HS-27A (cell line): ENCODE results near the gene FBXO41.

ENCODE experiments used
- DNase-seq: peaks from one replicate; pipeline ENCODE4 v3.0.0-alpha.2; 2012; ENCODE audit warnings: low read depth, missing footprints

FBXO41 gene, protein sequence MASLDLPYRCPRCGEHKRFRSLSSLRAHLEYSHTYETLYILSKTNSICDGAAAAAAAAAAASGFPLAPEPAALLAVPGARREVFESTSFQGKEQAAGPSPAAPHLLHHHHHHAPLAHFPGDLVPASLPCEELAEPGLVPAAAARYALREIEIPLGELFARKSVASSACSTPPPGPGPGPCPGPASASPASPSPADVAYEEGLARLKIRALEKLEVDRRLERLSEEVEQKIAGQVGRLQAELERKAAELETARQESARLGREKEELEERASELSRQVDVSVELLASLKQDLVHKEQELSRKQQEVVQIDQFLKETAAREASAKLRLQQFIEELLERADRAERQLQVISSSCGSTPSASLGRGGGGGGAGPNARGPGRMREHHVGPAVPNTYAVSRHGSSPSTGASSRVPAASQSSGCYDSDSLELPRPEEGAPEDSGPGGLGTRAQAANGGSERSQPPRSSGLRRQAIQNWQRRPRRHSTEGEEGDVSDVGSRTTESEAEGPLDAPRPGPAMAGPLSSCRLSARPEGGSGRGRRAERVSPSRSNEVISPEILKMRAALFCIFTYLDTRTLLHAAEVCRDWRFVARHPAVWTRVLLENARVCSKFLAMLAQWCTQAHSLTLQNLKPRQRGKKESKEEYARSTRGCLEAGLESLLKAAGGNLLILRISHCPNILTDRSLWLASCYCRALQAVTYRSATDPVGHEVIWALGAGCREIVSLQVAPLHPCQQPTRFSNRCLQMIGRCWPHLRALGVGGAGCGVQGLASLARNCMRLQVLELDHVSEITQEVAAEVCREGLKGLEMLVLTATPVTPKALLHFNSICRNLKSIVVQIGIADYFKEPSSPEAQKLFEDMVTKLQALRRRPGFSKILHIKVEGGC

DNA sequence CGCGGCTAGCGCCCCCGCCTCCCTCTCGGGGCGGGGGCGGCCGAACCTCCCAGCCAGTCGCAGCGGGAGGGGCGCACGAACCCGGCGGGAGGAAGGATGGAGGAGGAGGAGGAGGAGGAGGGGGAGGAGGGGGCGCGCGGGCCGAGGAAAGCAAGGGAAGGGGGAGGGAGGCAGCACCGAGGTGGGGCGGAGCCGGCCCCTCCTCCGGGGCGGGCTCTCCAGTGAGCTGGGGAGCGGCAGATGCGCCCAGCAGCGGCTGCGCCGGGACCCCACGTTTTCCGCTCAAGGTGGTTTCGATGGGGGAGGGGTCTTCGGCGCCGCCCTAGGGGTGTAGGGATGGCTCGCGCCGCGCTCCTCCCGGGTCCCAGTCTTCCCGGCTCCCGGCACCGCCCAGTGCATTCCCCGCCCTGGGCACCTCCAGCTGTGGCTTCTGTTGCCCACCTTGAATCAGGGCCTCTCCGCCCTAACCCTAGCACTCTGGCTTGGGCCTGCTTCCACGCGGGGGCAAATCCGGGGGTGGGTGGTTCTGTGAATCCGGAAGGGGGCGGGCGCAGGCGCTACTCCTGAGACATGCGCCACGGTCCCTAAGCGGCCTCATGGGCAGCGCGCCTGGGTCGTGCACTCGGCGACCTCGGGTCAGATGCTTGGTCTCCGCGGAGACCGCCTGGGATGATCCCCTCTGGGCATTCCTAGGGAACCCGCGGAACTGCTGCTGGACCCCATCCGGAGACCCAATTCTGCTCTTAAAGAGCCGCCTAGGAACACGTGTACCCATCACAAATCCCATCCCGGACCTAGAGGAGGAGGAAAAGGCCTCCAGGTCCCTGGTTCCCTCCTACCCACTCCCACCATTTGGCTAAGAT lies at the start of gene FBXO41:
Gene FBXO41, minus strand, starts transcription at position 183 of the 863 bp plus-strand sequence. CDS start 14,848 bp downstream, outside the sequence.
- DNase-seq: no peak

- no peak for DNase-seq
These were observed 49.8 kb upstream of the FBXO41 start for GRCh38 chr2:73334045-73334444.

GRCh38 chr2:73333564-73333963 lies 49.3 kb upstream of the FBXO41 start:
- no peak for DNase-seq

GRCh38 chr2:73324126-73324725 lies 39.9 kb upstream of the FBXO41 start:
- DNase-seq: no peak

GRCh38 chr2:73323551-73323950 lies 39.3 kb upstream of the FBXO41 start:
- no peak for DNase-seq

DNA sequence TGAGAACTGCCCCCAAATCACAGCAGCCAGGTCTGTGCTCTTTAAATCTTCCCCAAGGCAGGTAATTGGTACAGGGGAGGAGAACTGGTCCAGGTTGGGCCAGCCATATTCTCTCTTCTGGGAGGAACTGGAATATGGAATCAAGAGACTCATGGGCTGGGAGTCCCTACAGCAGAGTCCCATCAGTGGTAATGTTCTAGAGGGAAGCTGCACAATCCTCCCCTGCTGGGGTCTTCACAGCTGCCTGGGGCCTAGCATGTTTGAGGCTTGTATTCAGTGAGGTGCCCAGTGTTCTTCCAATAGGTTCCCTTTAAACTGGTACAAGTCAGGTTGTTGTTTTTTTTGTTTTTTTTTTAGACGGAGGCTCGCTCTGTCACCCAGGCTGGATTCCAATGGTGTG lies 30.2 kb upstream of the FBXO41 start:
- DNase-seq: no peak

GRCh38 chr2:73307720-73308119 lies 23.4 kb upstream of the FBXO41 start:
- DNase-seq: no peak

DNA sequence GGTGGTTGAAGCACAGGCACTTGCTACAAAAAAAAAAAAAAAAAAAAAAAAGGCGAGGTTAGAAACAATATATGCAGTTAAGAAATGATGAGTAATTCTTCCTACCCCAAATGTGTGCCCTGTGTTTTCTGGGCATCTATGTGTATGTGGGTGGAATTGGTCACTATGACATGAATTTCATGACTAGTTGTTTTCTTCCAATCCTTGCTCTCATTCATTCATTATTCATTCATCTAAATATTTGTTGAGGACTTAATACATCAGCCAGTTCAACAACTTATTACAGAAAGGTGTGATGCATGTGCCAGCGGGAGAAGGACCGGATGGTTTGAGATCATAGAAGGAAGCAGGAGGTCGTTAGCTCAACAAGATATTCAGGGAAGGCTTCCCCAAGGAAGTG lies 17.4 kb upstream of the FBXO41 start:
- no peak for DNase-seq

DNA sequence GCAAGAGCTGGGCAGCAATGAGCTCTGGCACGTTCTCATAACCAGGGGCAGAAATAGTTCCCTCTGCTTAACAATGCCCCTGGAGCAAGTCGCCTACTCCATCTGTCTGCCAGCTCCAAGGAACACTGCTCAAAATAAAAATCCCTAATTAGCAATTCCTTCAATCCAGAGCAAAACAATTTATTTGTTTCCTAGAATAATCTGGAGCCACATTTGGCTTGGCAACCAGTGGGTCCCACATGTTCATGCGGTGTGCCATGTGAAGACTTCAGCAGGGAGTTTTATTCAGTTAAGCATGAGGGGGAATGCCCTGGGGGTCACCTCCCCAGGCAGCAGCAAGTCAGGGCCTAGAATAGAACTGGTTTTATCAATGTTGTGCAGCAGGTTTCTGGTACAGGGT lies 16.6 kb upstream of the FBXO41 start:
- no peak for DNase-seq

- DNase-seq: no peak
These were observed 13.3 kb upstream of the FBXO41 start for GRCh38 chr2:73297586-73297985.

DNA sequence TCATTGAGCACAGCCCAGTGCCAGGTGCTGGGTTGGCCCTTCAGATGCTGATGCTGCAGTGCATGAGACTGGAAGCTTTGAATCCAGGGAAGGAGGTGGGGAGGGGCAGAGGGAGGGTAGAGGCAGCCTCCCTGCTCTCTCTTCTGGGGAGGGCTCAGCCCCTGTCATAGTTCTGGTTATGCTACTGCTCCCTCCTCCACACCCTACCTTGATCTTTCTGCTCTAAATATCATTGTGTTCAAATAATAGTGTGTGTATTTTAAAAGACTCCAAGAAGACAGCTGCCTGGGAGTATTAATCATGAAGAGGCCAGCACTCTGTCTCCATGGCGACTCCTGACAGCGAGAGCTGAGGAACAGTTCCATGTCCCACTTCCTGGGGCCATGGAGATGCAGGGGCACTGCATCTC lies 12.9 kb upstream of the FBXO41 start:
- DNase-seq: no peak

GRCh38 chr2:73295751-73296400 lies 11.6 kb upstream of the FBXO41 start:
- no peak for DNase-seq

DNA sequence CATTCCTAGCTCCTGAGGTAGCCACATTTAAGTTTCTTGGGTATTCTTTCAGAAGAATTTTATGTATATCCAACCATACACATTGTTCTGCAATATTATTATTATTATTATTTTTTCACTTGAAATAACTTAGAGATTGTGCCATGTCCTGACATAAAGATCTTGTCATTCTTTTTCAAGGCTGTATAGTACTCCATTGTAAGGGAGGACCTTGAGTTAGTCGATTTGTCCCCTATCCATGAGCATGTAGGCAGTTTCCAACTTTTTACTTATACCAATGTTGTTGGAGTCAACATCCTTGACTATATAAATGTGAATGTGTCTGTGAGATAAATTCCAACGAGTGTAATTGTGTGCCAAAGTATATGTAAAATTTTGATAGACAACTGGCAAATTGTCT lies 10.0 kb upstream of the FBXO41 start:
- DNase-seq: no peak

GRCh38 chr2:73293534-73294171 lies 9.4 kb upstream of the FBXO41 start, which contains the start of gene EGR4:
EGR4 (minus strand) TSS chr2:73293548; CDS start chr2:73293317, 231 bp downstream.
- no peak for DNase-seq

GRCh38 chr2:73292906-73293533 lies 8.7 kb upstream of the FBXO41 start:
- DNase-seq: no peak

DNA sequence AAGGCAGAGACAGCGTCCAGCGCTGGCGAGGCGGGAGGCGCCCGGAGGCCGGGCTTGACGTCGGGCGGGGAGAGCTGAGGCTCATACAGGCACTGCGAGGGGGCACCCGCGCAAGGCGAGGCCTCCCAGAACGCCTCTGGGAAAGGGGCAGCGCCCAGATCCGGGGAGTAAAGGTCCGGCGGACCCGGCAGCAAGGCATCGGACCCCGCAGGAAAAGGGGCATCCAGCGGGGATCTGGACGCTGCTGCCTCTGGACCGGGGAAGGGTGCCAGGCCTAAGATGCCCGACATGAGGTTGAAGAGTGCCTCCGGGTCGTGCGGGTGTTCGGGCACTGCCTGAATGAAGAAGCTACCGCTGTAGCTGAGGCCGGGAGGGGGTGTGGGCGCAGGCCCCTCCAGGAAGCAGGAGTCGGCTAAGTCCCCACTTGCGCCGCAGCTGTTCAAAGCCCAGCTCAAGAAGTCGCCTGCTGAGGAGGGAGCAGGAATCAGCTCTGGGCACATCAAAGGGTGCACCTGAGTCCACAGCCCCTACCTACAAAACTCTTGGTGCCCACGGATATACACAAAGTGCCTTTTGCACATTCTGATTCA lies 8.1 kb upstream of the FBXO41 start:
- DNase-seq: no peak

- no peak for DNase-seq
These were observed 7.4 kb upstream of the FBXO41 start for GRCh38 chr2:73291461-73292315.

DNA sequence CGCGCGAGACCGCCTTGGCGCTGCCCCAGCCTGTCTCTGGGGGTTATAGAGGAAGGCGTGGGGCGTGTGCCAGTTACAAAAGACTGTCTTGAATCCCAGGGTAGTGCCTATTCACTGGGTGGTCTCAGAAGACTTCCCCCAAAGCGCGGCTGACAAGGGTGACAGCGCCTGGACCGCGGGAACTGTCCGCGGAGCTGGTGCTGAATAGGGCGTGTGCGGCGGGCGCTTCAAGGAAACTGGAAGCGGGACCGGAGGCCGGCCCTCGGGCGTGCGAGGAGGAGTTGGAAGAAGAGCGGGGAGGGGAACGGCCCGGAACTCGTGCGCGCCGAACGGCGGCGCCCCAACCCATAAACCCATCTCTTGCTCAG lies 6.8 kb upstream of the FBXO41 start:
- DNase-seq: no peak
